ENCODE results near the gene IGF1R. TPM values are rescaled to one million over a fixed set of nuclear protein-coding genes. Genes with fewer than 3 reads are reported as not detected.

IGF1R gene
- total and polyA plus RNA-seq, 3 experiments from 2014 or later, result 2.1 to 11.3 (median 10.9) TPM

DNA sequence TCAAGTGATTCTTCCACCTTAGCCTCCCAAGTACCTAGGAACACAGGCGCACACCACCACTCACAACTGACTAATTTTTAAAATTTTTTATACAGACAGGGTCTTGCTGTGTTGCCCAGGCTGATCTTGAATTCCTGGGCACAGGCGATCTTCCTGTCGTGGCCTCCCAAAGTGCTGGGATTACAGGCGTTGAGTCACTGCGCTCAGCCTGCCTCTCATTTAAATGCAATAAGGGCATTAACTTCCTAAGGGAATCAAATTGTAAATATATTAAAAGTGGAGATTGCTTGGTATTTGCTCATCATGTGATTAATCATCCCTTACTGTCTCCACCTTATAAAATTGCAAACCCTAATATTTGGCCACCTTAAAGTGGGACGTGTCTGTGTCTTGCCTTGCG is 294.1 kb downstream of the IGF1R start:
- CTCF ChIA-PET, result no interaction called here
- DNase-seq, result no peak
- no peaks in the 10 kb centered on the region for H3K27me3 ChIP-seq (ENCODE audit: insufficient read depth, low read length, poor library complexity, severe bottlenecking)

GRCh38 chr15:98943051-98943508 is 294.7 kb downstream of the IGF1R start:
- H3K4me1 ChIP-seq (ENCODE audit: insufficient read depth, low read length), result no peaks in the 10 kb centered on the region
- Mint-ChIP-seq H3K27ac (no peak overlapping the region), H3K9me3 (no peaks in the 10 kb centered on the region), H3K36me3 (peaks cover 0 to 5% (median 1%) of the 10 kb centered on the region in 3 donors), H3K4me3 (no peak overlapping the region), H3K27me3 (peaks cover 0 to 5% of the 10 kb centered on the region in 2 donors), H3K4me1 (no peaks in the 10 kb centered on the region)
- POLR2A ChIA-PET, result no interaction called here
- no peak overlapping the region for H3K4me3 ChIP-seq (ENCODE audit: low read length)
- no peak overlapping the region for H3K27ac ChIP-seq (ENCODE audit: low read depth, low read length)
- H3K36me3 ChIP-seq (ENCODE audit: insufficient read depth, low read length), result peaks cover 15% of the 10 kb centered on the region
- CTCF ChIA-PET, result no interaction called here
- no peaks in the 10 kb centered on the region for H3K9me3 ChIP-seq (ENCODE audit: low read length)
- H3K27me3 ChIP-seq (ENCODE audit: insufficient read depth, low read length, poor library complexity, severe bottlenecking), result no peaks in the 10 kb centered on the region
- DNase-seq, result no peak

More for the DNA sequence above, 294.1 kb downstream of the IGF1R start:
- Mint-ChIP-seq H3K27me3 (peaks cover 0 to 5% of the 10 kb centered on the region in 2 donors), H3K27ac (no peak overlapping the region), H3K9me3 (no peaks in the 10 kb centered on the region), H3K36me3 (peaks cover 0 to 5% (median 1%) of the 10 kb centered on the region in 3 donors), H3K4me3 (no peak overlapping the region), H3K4me1 (no peaks in the 10 kb centered on the region)
- no peak overlapping the region for H3K27ac ChIP-seq (ENCODE audit: low read depth, low read length)
- H3K4me1 ChIP-seq (ENCODE audit: insufficient read depth, low read length), result no peaks in the 10 kb centered on the region
- no peaks in the 10 kb centered on the region for H3K9me3 ChIP-seq (ENCODE audit: low read length)
- no peak overlapping the region for H3K4me3 ChIP-seq (ENCODE audit: low read length)
- H3K36me3 ChIP-seq (ENCODE audit: insufficient read depth, low read length), result peaks cover 15% of the 10 kb centered on the region
- POLR2A ChIA-PET, result no interaction called here

DNA sequence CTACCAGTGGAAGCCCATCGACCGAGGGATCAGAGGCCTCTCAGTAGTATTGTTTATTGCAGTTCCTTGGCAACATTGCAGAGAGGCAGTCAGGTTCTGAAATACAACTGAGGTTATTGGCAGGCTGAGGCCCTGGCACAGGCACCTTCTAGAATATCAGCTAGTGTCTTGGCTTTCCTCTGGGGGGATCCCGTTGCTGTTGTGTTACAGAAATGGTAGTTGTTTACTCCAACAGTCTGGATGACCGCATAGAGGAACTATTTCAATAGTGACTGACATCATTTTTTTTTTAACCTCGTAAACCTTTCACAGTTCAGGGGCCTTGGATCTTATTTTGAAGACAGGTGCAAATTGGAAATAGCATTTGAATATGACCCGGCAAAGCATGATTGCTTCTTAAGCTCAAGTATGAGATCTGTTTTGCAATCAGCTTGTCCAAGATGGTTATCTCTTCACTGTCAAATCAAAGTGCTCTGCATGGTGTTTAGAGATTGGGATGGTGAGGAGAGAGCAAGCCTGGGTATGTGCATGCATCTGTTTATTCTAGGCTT is 295.3 kb downstream of the IGF1R start:
- H3K9me3 ChIP-seq (ENCODE audit: low read length), result no peaks in the 10 kb centered on the region
- H3K27ac ChIP-seq (ENCODE audit: low read depth, low read length), result no peak overlapping the region
- Mint-ChIP-seq H3K9me3 (no peaks in the 10 kb centered on the region), H3K4me1 (no peaks in the 10 kb centered on the region), H3K4me3 (no peak overlapping the region), H3K27ac (no peak overlapping the region), H3K36me3 (peaks cover 0 to 4% (median 1%) of the 10 kb centered on the region in 3 donors), H3K27me3 (no peaks in the 10 kb centered on the region)
- no peaks in the 10 kb centered on the region for H3K27me3 ChIP-seq (ENCODE audit: insufficient read depth, low read length, poor library complexity, severe bottlenecking)
- no peaks in the 10 kb centered on the region for H3K4me1 ChIP-seq (ENCODE audit: insufficient read depth, low read length)
- H3K4me3 ChIP-seq (ENCODE audit: low read length), result no peak overlapping the region
- no peak for DNase-seq
- ChIA-PET CTCF (no interaction called here), POLR2A (no interaction called here)
- peaks cover 15% of the 10 kb centered on the region for H3K36me3 ChIP-seq (ENCODE audit: insufficient read depth, low read length)

GRCh38 chr15:98946301-98947255 is 298.2 kb downstream of the IGF1R start:
- no peak for DNase-seq
- H3K4me3 Mint-ChIP-seq, result no peak overlapping the region
- Histone ChIP-seq H3K36me3 (ENCODE audit: insufficient read depth, low read length) (peaks cover 9% of the 10 kb centered on the region), H3K27ac (ENCODE audit: low read depth, low read length) (no peak overlapping the region), H3K27me3 (ENCODE audit: insufficient read depth, low read length, poor library complexity, severe bottlenecking) (no peaks in the 10 kb centered on the region), H3K4me1 (ENCODE audit: insufficient read depth, low read length) (no peaks in the 10 kb centered on the region), H3K9me3 (ENCODE audit: low read length) (no peaks in the 10 kb centered on the region), H3K4me3 (ENCODE audit: low read length) (no peak overlapping the region)
- POLR2A ChIA-PET, result no interaction called here
- no peaks in the 10 kb centered on the region for H3K9me3 Mint-ChIP-seq
- peak overlapping the region in 1 of 8 donors; percentile 47 for H3K27ac Mint-ChIP-seq
- no peaks in the 10 kb centered on the region for H3K27me3 Mint-ChIP-seq
- peaks cover 0 to 11% (median 1%) of the 10 kb centered on the region in 3 donors for H3K36me3 Mint-ChIP-seq
- no peaks in the 10 kb centered on the region for H3K4me1 Mint-ChIP-seq
- CTCF ChIA-PET, result interaction anchor here (0.8 kb wide), 1 partner anchor 10 kb away, joined by 3 read pairs; no protein-coding TSS in a partner anchor

DNA sequence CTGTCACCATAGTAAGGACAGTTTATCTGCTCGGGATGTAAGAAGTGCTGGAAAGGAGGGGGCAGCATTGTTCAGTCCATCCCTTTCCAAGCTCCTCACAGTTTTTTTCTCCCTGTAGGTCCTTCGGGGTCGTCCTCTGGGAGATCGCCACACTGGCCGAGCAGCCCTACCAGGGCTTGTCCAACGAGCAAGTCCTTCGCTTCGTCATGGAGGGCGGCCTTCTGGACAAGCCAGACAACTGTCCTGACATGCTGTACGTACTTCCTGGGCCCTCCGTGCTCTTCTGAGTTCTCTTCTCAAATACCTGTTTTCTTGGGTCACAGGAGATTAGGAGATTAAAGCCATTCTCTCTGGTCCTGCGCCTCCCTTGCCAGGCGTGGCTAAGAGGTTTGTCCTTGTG is 300.1 kb downstream of the IGF1R start:
- Mint-ChIP-seq H3K27ac (no peak overlapping the region), H3K9me3 (no peaks in the 10 kb centered on the region), H3K4me1 (peaks cover 15 to 17% (median 16%) of the 10 kb centered on the region in 3 donors), H3K36me3 (peaks cover 0 to 8% (median 1%) of the 10 kb centered on the region in 3 donors), H3K27me3 (no peaks in the 10 kb centered on the region), H3K4me3 (no peak overlapping the region)
- H3K36me3 ChIP-seq (ENCODE audit: insufficient read depth, low read length), result peaks cover 6% of the 10 kb centered on the region
- H3K4me3 ChIP-seq (ENCODE audit: low read length), result no peak overlapping the region
- ChIA-PET POLR2A (no interaction called here), CTCF (no interaction called here)
- H3K4me1 ChIP-seq (ENCODE audit: insufficient read depth, low read length), result no peaks in the 10 kb centered on the region
- no peaks in the 10 kb centered on the region for H3K9me3 ChIP-seq (ENCODE audit: low read length)
- no peaks in the 10 kb centered on the region for H3K27me3 ChIP-seq (ENCODE audit: insufficient read depth, low read length, poor library complexity, severe bottlenecking)
- H3K27ac ChIP-seq (ENCODE audit: low read depth, low read length), result no peak overlapping the region
- no peak for DNase-seq

- H3K36me3 ChIP-seq (ENCODE audit: insufficient read depth, low read length), result peaks cover 5% of the 10 kb centered on the region
- peaks cover 0 to 8% (median 1%) of the 10 kb centered on the region in 3 donors for H3K36me3 Mint-ChIP-seq
- ChIA-PET CTCF (no interaction called here), POLR2A (no interaction called here)
- no peaks in the 10 kb centered on the region for H3K9me3 ChIP-seq (ENCODE audit: low read length)
- no peaks in the 10 kb centered on the region for H3K9me3 Mint-ChIP-seq
- peaks cover 17 to 18% (median 18%) of the 10 kb centered on the region in 3 donors for H3K4me1 Mint-ChIP-seq
- H3K27me3 Mint-ChIP-seq, result no peaks in the 10 kb centered on the region
- H3K4me3 ChIP-seq (ENCODE audit: low read length), result no peak overlapping the region
- no peak overlapping the region for H3K27ac Mint-ChIP-seq
- H3K4me3 Mint-ChIP-seq, result no peak overlapping the region
- no peak overlapping the region for H3K27ac ChIP-seq (ENCODE audit: low read depth, low read length)
- DNase-seq, result no peak
- H3K27me3 ChIP-seq (ENCODE audit: insufficient read depth, low read length, poor library complexity, severe bottlenecking), result no peaks in the 10 kb centered on the region
- H3K4me1 ChIP-seq (ENCODE audit: insufficient read depth, low read length), result no peaks in the 10 kb centered on the region
Measured at GRCh38 chr15:98948941-98949340, 300.6 kb downstream of the IGF1R start.

GRCh38 chr15:98949624-98950023 is 301.3 kb downstream of the IGF1R start:
- CTCF ChIA-PET, result no interaction called here
- DNase-seq, result no peak
- Mint-ChIP-seq H3K4me1 (peaks cover 17 to 18% (median 18%) of the 10 kb centered on the region in 3 donors), H3K4me3 (no peak overlapping the region), H3K27ac (peak overlapping the region in 1 of 8 donors; percentile 24), H3K9me3 (no peaks in the 10 kb centered on the region), H3K27me3 (no peaks in the 10 kb centered on the region), H3K36me3 (peaks cover 0 to 8% (median 1%) of the 10 kb centered on the region in 3 donors)
- H3K36me3 ChIP-seq (ENCODE audit: insufficient read depth, low read length), result peaks cover 4% of the 10 kb centered on the region
- POLR2A ChIA-PET, result no interaction called here
- H3K27me3 ChIP-seq (ENCODE audit: insufficient read depth, low read length, poor library complexity, severe bottlenecking), result no peaks in the 10 kb centered on the region
- no peak overlapping the region for H3K27ac ChIP-seq (ENCODE audit: low read depth, low read length)
- H3K4me3 ChIP-seq (ENCODE audit: low read length), result no peak overlapping the region
- H3K4me1 ChIP-seq (ENCODE audit: insufficient read depth, low read length), result no peaks in the 10 kb centered on the region
- H3K9me3 ChIP-seq (ENCODE audit: low read length), result no peaks in the 10 kb centered on the region

- H3K36me3 Mint-ChIP-seq, result peaks cover 0 to 7% (median under 1%) of the 10 kb centered on the region in 3 donors
- H3K27me3 Mint-ChIP-seq, result no peaks in the 10 kb centered on the region
- Histone ChIP-seq H3K4me3 (ENCODE audit: low read length) (no peak overlapping the region), H3K27ac (ENCODE audit: low read depth, low read length) (no peak overlapping the region), H3K4me1 (ENCODE audit: insufficient read depth, low read length) (no peaks in the 10 kb centered on the region), H3K9me3 (ENCODE audit: low read length) (no peaks in the 10 kb centered on the region), H3K27me3 (ENCODE audit: insufficient read depth, low read length, poor library complexity, severe bottlenecking) (no peaks in the 10 kb centered on the region), H3K36me3 (ENCODE audit: insufficient read depth, low read length) (no peaks in the 10 kb centered on the region)
- H3K9me3 Mint-ChIP-seq, result no peaks in the 10 kb centered on the region
- DNase-seq, result no peak
- CTCF ChIA-PET, result no interaction called here
- H3K4me3 Mint-ChIP-seq, result no peak overlapping the region
- peak overlapping the region in 2 of 8 donors; percentile 11 to 36 for H3K27ac Mint-ChIP-seq
- H3K4me1 Mint-ChIP-seq, result peaks cover 17 to 18% (median 18%) of the 10 kb centered on the region in 3 donors
- POLR2A ChIA-PET, result no interaction called here
Measured at GRCh38 chr15:98950248-98950647, 301.9 kb downstream of the IGF1R start.

Measured in CD8-positive, alpha-beta memory T cell (primary cell).